Thyroid gland (tissue), 4 donors: Measurements from ENCODE around the gene SYTL2. TPM values are rescaled to one million over a fixed set of nuclear protein-coding genes. Genes with fewer than 3 reads are reported as not detected.

Experiments used
- DNase-seq, 2 donors: peaks; one replicate each; pipeline ENCODE4 v3.0.0-alpha.2; 2019
- H3K27ac ChIP-seq, 3 donors: fragments of 200-600 bp; sonication (generic); 1 replicate in 2 of 3; 2 replicates in 1 of 3; pipeline ENCODE4 v1.5.1; 2016 to 2019; ENCODE audit warnings: mild to moderate bottlenecking in 1 of 3, moderate library complexity in 1 of 3
- H3K27me3 ChIP-seq: fragments of 200-600 bp; sonication (generic); one replicate; pipeline ENCODE4 v1.5.1; 2019
- H3K36me3 ChIP-seq, 2 donors: fragments of 200-600 bp; sonication (generic); one replicate each; pipeline ENCODE4 v1.5.1; 2016 to 2019
- H3K4me1 ChIP-seq, 2 donors: fragments of 200-600 bp; sonication (generic); one replicate each; pipeline ENCODE4 v1.5.1; 2017 to 2019
- H3K4me3 ChIP-seq, 3 donors: fragments of 200-600 bp; sonication (generic); replicated peaks in 1 of 3; 1 replicate in 2 of 3; 2 replicates in 1 of 3; pipeline ENCODE4 v1.5.1; 2016; ENCODE audit warnings: mild to moderate bottlenecking in 1 of 3
- H3K9me3 ChIP-seq: fragments of 200-600 bp; sonication (generic); one replicate; pipeline ENCODE4 v1.5.1; 2017
- CTCF ChIP-seq, 6 experiments: fragments of 200-600 bp in 3 of 6; fragments of 450-650 bp in 3 of 6; sonication (generic) in 3 of 6; IDR thresholded peaks; one replicate each; pipeline ENCODE4 v1.5.1; 2016 to 2019; ENCODE audit warnings: antibody characterized with exemption in 6 of 6, mild to moderate bottlenecking in 2 of 6, inconsistent platforms in 1 of 6, moderate library complexity in 1 of 6
- POLR2A ChIP-seq, 2 donors: fragments of 450-650 bp; IDR thresholded peaks; one replicate each; pipeline ENCODE4 v1.6.1; 2017; ENCODE audit warnings: antibody characterized with exemption in 2 of 2, mild to moderate bottlenecking in 2 of 2, moderate library complexity in 1 of 2
- WGBS, 2 donors: methylation state at CpG; one replicate each; pipeline ENCODE4 v1.1.5; 2017; 5-methylcytosine and 5-hydroxymethylcytosine counted together
- intact Hi-C: fragments of 100-400 bp; cut with DNase I; formaldehyde crosslinking; loops from one replicate; pipeline ENCODE4 v1.15.1; 2023
- total RNA-seq, 4 donors: library from RNA; depleted of rRNA; stranded (reverse); fragments of >200 nt; gene quantifications; one replicate each; pipeline ENCODE4 v1.2.3, GENCODE V29; 2016

Gene SYTL2
- total RNA-seq, 4 donors from 2014 or later: 4.5 to 18.8 (median 9.0) TPM

GRCh38 chr11:85774256-85775101 lies 36.5 kb downstream of the SYTL2 start:
- Histone ChIP-seq H3K9me3 (no peaks in the 10 kb centered on the region), H3K27me3 (no peaks in the 10 kb centered on the region), H3K4me1 (no peaks in the 10 kb centered on the region), H3K4me3 (no peak overlapping the region), H3K36me3 (no peaks in the 10 kb centered on the region), H3K27ac (no peak overlapping the region)
- 76 to 80% methylated on average over 4 of the region's 4 CpGs for WGBS, 2 donors
- TF ChIP-seq POLR2A (IDR thresholded peaks at IDR 0.05) (no peak), CTCF (IDR thresholded peaks at IDR 0.05) (no peak)
- intact Hi-C loops: no loop called here
- no peak for DNase-seq

- intact Hi-C loops: no loop called here
Observed at GRCh38 chr11:85772695-85773094, 38.2 kb downstream of the SYTL2 start.

GRCh38 chr11:85771568-85771967 lies 39.4 kb downstream of the SYTL2 start:
- no peaks in the 10 kb centered on the region for H3K36me3 ChIP-seq
- no peak overlapping the region for H3K27ac ChIP-seq
- TF ChIP-seq POLR2A (IDR thresholded peaks at IDR 0.05) (no peak), CTCF (IDR thresholded peaks at IDR 0.05) (no peak)
- H3K4me1 ChIP-seq: no peaks in the 10 kb centered on the region
- H3K27me3 ChIP-seq: no peaks in the 10 kb centered on the region
- intact Hi-C loops: no loop called here
- DNase-seq: no peak
- H3K4me3 ChIP-seq: no peak overlapping the region
- WGBS, 2 donors: 91 to 93% methylated on average over 3 of the region's 3 CpGs
- no peaks in the 10 kb centered on the region for H3K9me3 ChIP-seq

More at GRCh38 chr11:85772695-85773094, 38.2 kb downstream of the SYTL2 start:
- H3K27me3 ChIP-seq: no peaks in the 10 kb centered on the region
- TF ChIP-seq POLR2A (IDR thresholded peaks at IDR 0.05) (no peak), CTCF (IDR thresholded peaks at IDR 0.05) (no peak)
- no peak overlapping the region for H3K4me3 ChIP-seq
- H3K4me1 ChIP-seq: no peaks in the 10 kb centered on the region
- no peak for DNase-seq
- no peak overlapping the region for H3K27ac ChIP-seq
- no peaks in the 10 kb centered on the region for H3K9me3 ChIP-seq
- H3K36me3 ChIP-seq: no peaks in the 10 kb centered on the region

GRCh38 chr11:85769771-85770170 lies 41.2 kb downstream of the SYTL2 start:
- intact Hi-C loops: no loop called here
- Histone ChIP-seq H3K27me3 (no peaks in the 10 kb centered on the region), H3K9me3 (no peaks in the 10 kb centered on the region), H3K36me3 (no peaks in the 10 kb centered on the region), H3K27ac (no peak overlapping the region), H3K4me3 (no peak overlapping the region), H3K4me1 (no peaks in the 10 kb centered on the region)
- no peak for DNase-seq
- 78 to 83% methylated on average over 5 of the region's 5 CpGs for WGBS, 2 donors
- TF ChIP-seq CTCF (IDR thresholded peaks at IDR 0.05) (no peak), POLR2A (IDR thresholded peaks at IDR 0.05) (no peak)

GRCh38 chr11:85768473-85769146 lies 42.3 kb downstream of the SYTL2 start:
- H3K4me3 ChIP-seq: no peak overlapping the region
- DNase-seq: no peak
- no peaks in the 10 kb centered on the region for H3K9me3 ChIP-seq
- WGBS, 2 donors: 91 to 96% methylated on average over 1 of the region's 1 CpG
- no peaks in the 10 kb centered on the region for H3K36me3 ChIP-seq
- no peak overlapping the region for H3K27ac ChIP-seq
- intact Hi-C loops: no loop called here
- no peaks in the 10 kb centered on the region for H3K4me1 ChIP-seq
- no peak for TF ChIP-seq POLR2A (IDR thresholded peaks at IDR 0.05)
- TF ChIP-seq CTCF (IDR thresholded peaks at IDR 0.05): no peak
- H3K27me3 ChIP-seq: no peaks in the 10 kb centered on the region
